Sigmoid colon (tissue), 3 donors: Measurements from ENCODE around the gene NCKAP5.

Source experiments
- CTCF ChIP-seq, 4 experiments: fragments of 450-650 bp in 3 of 4; fragments of 200-600 bp in 1 of 4; IDR thresholded peaks; one replicate each; pipeline ENCODE4 v1.5.1; 2016 to 2019; ENCODE audit warnings: antibody characterized with exemption in 4 of 4, mild to moderate bottlenecking in 3 of 4, moderate library complexity in 2 of 4
- POLR2A ChIP-seq, 2 donors: fragments of 450-650 bp; IDR thresholded peaks; one replicate each; pipeline ENCODE4 v1.6.1; 2016; ENCODE audit warnings: antibody characterized with exemption in 2 of 2, mild to moderate bottlenecking in 2 of 2, moderate library complexity in 2 of 2

- no peak for TF ChIP-seq POLR2A (IDR thresholded peaks at IDR 0.05)
- TF ChIP-seq CTCF (IDR thresholded peaks at IDR 0.05) = no peak
Measured at GRCh38 chr2:133607679-133608078, 39.4 kb upstream of the NCKAP5 start.
